ENCODE results near the gene AKAIN1. TPM values are rescaled to one million over a fixed set of nuclear protein-coding genes. Genes with fewer than 3 reads are reported as not detected.

Gene AKAIN1
- total and polyA plus RNA-seq, 2 of the 8 experiments (the other 6 are each of a cell fraction or from before 2014, with no cell fraction given): not detected

DNA sequence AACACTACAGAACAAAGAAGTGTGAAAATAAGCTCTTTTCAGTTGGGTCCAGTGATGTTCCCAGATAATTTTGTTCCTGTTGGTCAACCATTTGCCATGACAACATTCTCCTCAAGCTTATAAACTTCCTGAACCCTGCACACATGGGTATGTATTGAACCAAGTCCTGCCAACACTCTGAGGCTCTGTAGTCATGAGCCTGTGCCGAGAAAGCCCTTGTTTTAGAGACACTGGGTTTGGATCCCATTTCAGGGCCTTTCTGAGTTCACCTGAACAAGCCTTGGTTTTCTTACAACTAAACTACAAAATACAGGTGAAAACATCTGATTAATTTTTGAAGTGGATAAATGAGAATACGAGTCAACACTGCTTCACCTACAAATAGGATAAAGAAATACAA is 38.5 kb downstream of the AKAIN1 start (continued):
- TF ChIP-seq RFX5 (IDR thresholded peaks at IDR 0.05; ENCODE audit: borderline replicate concordance, low read depth, low read length) (no peak), ATF2 (IDR thresholded peaks at IDR 0.05; ENCODE audit: low read length) (no peak), ZNF274 (IDR thresholded peaks at IDR 0.05; ENCODE audit: borderline replicate concordance, extremely low read depth, low read length) (no peak), ATF3 (IDR thresholded peaks at IDR 0.05; ENCODE audit: insufficient read depth, low read depth, low read length) (no peak), SRF (IDR thresholded peaks at IDR 0.05; ENCODE audit: low read depth, low read length) (no peak)
